ENCODE measurements around the gene BHLHE40.

GRCh38 chr3:5029715-5030114 lies 50.5 kb downstream of the BHLHE40 start:
- no peak for TF ChIP-seq CTCF (conservative IDR thresholded peaks at IDR 0.05; ENCODE audit: low read depth in 2 of 2)
- no peak for TF ChIP-seq EZH2 (IDR thresholded peaks at IDR 0.05; ENCODE audit: low read depth, unreplicated experiment)
- TF ChIP-seq REST (IDR thresholded peaks at IDR 0.05; ENCODE audit: unreplicated experiment), result no peak
- TF ChIP-seq POLR2AphosphoS5 (IDR thresholded peaks at IDR 0.05; ENCODE audit: low read depth), result no peak
- TF ChIP-seq JUNB (IDR thresholded peaks at IDR 0.05; ENCODE audit: unreplicated experiment), result no peak
- TF ChIP-seq ZNF331 (CRISPR knock-in tag; IDR thresholded peaks at IDR 0.05; ENCODE audit: low read depth), result no peak
- TF ChIP-seq CREB1 (CRISPR knock-in tag; IDR thresholded peaks at IDR 0.05; ENCODE audit: low read depth), result no peak
- no peak for TF ChIP-seq NANOG (IDR thresholded peaks at IDR 0.05; ENCODE audit: borderline replicate concordance)
- TF ChIP-seq EZH2phosphoT487 (IDR thresholded peaks at IDR 0.05; ENCODE audit: unreplicated experiment), result no peak
